ENCODE measurements around the gene MAST4.

The MAST4 gene

DNA sequence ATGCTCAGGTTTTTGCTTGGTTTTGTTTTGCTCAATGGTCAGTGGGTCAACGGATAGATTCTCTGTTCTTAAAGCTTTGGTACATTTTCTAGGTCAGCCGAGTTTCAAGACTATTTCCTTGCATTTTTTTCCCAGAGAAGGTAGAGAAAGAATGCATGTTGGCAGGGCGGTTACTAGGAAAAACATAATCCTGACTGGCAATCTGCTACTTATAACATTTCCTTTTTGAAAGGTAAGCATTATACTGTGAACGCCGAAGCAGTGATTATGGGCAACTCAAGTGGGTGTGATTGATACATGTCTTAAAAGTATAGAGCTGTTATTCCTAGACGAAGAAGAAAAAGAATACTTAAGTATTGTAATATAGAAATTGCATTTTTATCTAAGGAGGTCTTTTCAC lies 273.2 kb downstream of the MAST4 start:
- DNase-seq (ENCODE audit: low read depth), result no peak
- TF ChIP-seq CTCF (IDR thresholded peaks at IDR 0.05; ENCODE audit: insufficient read depth, low read depth, low read length, missing control alignments), result no peak
- H3K4me3 ChIP-seq (ENCODE audit: low read depth, low read length), result no peak overlapping the region

DNA sequence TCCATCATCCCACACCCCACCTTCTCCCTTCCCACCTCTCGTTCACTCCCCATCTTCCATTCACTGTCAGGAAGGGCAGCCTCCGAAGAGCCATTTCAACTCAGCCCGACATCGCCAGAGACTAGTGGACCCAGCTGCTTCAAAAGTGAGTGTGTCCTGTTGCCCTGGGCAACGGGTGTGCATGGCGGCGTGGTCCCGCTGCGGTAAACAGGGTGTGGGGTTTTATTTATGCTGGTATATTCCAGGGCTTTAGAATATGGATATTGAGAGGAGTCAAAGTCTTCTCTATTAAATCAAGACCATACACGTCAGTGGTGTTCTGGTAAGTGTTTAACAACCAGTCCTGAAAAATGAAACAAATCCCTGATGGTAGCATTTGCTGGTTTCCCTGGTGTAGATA lies 274.5 kb downstream of the MAST4 start:
- H3K4me3 ChIP-seq (ENCODE audit: low read depth, low read length), result no peak overlapping the region
- TF ChIP-seq CTCF (IDR thresholded peaks at IDR 0.05; ENCODE audit: insufficient read depth, low read depth, low read length, missing control alignments), result no peak
- no peak for DNase-seq (ENCODE audit: low read depth)

- no peak overlapping the region for H3K4me3 ChIP-seq (ENCODE audit: low read depth, low read length)
- TF ChIP-seq CTCF (IDR thresholded peaks at IDR 0.05; ENCODE audit: insufficient read depth, low read depth, low read length, missing control alignments), result no peak
- DNase-seq (ENCODE audit: low read depth), result no peak
Observed at GRCh38 chr5:66871651-66872050, 275.5 kb downstream of the MAST4 start.

DNA sequence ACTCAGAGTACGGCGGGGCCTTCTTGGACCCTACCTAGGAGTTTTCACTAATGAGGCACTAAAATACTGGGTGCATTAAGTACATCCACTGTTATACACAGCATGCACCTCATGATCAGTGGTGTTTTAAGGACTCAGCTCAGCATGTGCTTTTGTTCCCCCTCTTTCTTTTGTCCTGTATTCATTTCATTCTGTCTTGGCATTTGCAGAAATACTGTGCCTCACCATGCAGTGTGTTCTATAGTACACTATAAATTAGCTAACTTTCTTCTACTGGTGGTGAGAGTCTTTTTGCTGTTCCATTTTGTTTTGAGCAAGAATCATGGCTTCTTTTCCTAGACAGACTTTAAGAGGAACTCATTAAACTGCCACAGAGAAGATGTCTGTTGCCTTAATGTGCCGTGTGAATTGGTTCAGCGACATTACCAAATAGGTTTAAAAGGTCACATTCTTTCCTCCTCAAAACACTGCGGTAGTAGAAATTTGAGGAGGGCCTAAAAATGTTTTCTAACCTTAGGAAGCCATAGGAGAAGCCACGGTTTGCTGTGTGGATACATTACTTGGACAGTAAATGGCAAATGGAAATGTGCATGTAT lies 276.6 kb downstream of the MAST4 start:
- no peak for TF ChIP-seq CTCF (IDR thresholded peaks at IDR 0.05; ENCODE audit: insufficient read depth, low read depth, low read length, missing control alignments)
- no peak overlapping the region for H3K4me3 ChIP-seq (ENCODE audit: low read depth, low read length)
- DNase-seq (ENCODE audit: low read depth), result no peak

- no peak overlapping the region for H3K4me3 ChIP-seq (ENCODE audit: low read depth, low read length)
- no peak for TF ChIP-seq CTCF (IDR thresholded peaks at IDR 0.05; ENCODE audit: insufficient read depth, low read depth, low read length, missing control alignments)
- DNase-seq (ENCODE audit: low read depth), result no peak
Observed at GRCh38 chr5:66874004-66874403, 277.8 kb downstream of the MAST4 start.

DNA sequence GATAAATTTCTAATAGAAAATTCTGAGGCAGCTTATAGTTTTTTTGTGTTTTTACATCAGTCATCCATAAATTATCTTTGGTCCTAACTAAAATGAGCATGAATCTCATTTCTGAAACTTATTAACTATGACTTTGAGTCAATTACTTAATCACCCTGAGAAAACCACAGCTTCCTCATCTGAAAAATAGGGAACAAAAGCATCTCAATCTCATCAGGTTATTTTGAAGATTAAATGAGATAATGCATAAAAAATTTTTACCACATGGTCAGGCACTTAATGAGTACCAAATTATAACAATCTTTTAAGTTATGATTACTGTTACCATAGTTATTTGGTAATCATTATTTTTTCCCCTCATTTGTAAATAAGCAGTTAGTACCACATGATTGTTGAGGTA lies 279.1 kb downstream of the MAST4 start:
- no peak overlapping the region for H3K4me3 ChIP-seq (ENCODE audit: low read depth, low read length)
- TF ChIP-seq CTCF (IDR thresholded peaks at IDR 0.05; ENCODE audit: insufficient read depth, low read depth, low read length, missing control alignments), result no peak
- no peak for DNase-seq (ENCODE audit: low read depth)

- no peak for TF ChIP-seq CTCF (IDR thresholded peaks at IDR 0.05; ENCODE audit: insufficient read depth, low read depth, low read length, missing control alignments)
- no peak overlapping the region for H3K4me3 ChIP-seq (ENCODE audit: low read depth, low read length)
- no peak for DNase-seq (ENCODE audit: low read depth)
Observed at GRCh38 chr5:66876266-66876807, 280.1 kb downstream of the MAST4 start.

Measured in GM12865 (cell line).